Dendritic cell treated with granulocyte-macrophage colony-stimulating factor and Interleukin-4, amounts not matched to agents 40 ng/mL and 50 ng/mL, for 4 days (primary cell): ENCODE results near the gene RNPEP.
"Not testable (repeated sequence)": the region's sequence is repeated elsewhere in the genome, so short reads cannot be mapped to it uniquely, and the experiment has no call there.

Experiments used
- H3K27ac Mint-ChIP-seq: one replicate; pipeline ENCODE4 v1.8.0; 2022; ENCODE audit warnings: mild to moderate bottlenecking, mixed read lengths
- H3K27me3 Mint-ChIP-seq: one replicate; pipeline ENCODE4 v1.8.0; 2022; ENCODE audit warnings: mild to moderate bottlenecking, mixed read lengths
- H3K36me3 Mint-ChIP-seq: one replicate; pipeline ENCODE4 v1.8.0; 2022; ENCODE audit warnings: low read depth, mixed read lengths
- H3K4me1 Mint-ChIP-seq: one replicate; pipeline ENCODE4 v1.8.0; 2022; ENCODE audit warnings: low read depth, mixed read lengths
- H3K4me3 Mint-ChIP-seq: one replicate; pipeline ENCODE4 v1.8.0; 2022; ENCODE audit warnings: mild to moderate bottlenecking, moderate library complexity, mixed read lengths
- H3K9me3 Mint-ChIP-seq: one replicate; pipeline ENCODE4 v1.8.0; 2022; ENCODE audit warnings: mixed read lengths
- intact Hi-C: fragments of 100-400 bp; cut with micrococcal nuclease; formaldehyde crosslinking; loops from one replicate; pipeline ENCODE4 v1.15.0; 2022

RNPEP gene

DNA sequence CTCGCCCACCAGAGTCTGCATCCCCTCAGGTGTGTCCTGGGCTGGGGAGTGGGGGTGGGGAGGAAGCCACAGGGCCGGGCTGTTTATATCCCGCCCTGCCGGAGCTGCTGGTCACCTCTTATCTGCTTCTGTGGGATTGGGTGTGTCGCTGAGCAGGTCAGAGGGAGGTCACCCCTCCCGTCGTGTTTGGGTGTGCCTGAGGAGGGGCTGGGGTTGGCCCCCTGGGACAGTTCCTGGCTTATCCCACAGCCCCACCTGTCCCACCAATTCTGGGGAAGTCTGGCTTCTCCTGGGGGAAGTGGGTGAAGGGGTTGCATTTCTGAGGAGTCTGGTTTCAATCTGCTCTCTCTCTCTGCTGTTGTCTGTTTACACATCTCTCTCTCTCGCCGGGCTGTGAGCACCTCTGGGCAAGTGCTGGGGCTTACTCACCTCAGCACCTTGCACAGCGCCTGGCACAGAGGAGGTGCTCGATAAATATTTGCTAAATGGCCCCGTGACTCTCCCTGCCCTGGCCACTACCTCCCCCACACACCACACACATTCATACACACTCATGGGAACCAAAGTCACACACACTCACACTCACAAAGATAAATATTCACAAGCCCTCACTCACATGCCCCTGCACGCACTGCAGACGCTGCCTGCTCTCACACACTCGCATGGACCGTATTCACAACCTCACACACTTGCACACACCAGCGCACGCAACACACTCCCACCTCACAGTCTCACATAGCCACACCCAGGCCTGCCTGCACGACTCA lies 36.2 kb downstream of the RNPEP start:
- H3K27me3 Mint-ChIP-seq, result peaks cover 3% of the 10 kb centered on the region
- H3K4me1 Mint-ChIP-seq, result no peaks in the 10 kb centered on the region
- H3K36me3 Mint-ChIP-seq, result peaks cover 18% of the 10 kb centered on the region
- intact Hi-C loops, result no loop called here
- no peaks in the 10 kb centered on the region for H3K9me3 Mint-ChIP-seq
- H3K4me3 Mint-ChIP-seq, result no peak overlapping the region
- H3K27ac Mint-ChIP-seq, result no peak overlapping the region

DNA sequence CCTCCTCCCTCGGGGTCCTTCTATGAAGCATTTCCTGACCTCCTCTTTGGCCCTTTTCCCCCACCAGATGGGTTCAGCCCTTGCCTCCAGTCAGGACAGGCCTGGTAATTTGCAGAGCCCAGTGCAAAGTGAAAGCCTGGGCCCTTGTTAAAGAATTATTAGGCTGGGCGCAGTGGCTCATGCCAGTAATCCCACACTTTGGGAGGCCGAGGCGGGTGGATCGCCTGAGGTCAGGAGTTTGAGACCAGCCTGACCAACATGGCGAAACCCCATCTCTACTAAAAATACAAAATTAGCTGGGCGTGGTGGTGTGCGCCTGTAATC lies 36.7 kb downstream of the RNPEP start:
- H3K9me3 Mint-ChIP-seq, H3K27me3 Mint-ChIP-seq, H3K4me3 Mint-ChIP-seq, intact Hi-C loops, H3K4me1 Mint-ChIP-seq, H3K27ac Mint-ChIP-seq: not testable (repeated sequence)
- peaks cover 15% of the 10 kb centered on the region for H3K36me3 Mint-ChIP-seq

DNA sequence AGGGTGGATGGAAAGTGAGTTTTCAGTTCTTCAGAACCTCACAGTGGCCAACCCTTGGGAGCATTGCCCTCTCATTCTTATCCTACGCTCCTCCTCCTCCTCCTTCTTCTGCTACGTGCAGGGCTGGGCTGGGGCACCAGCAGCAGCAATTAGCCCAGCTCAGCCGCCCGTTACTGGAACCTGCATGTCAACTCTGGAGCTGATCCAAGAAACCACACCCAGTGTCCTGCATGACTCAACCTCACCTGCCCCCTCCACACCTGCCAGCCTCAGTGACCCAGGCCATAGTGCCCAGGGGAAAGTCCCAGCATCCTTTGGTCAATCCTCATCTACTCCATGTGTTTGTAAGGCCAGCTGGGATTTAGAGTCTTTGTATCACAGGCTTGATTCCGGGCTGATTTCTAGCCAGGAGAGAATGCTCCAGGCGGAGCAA lies 40.6 kb downstream of the RNPEP start:
- intact Hi-C loops, result no loop called here
- Mint-ChIP-seq H3K27me3 (peaks cover 6% of the 10 kb centered on the region), H3K27ac (no peak overlapping the region), H3K4me1 (no peaks in the 10 kb centered on the region), H3K4me3 (no peak overlapping the region), H3K36me3 (no peaks in the 10 kb centered on the region), H3K9me3 (no peaks in the 10 kb centered on the region)

DNA sequence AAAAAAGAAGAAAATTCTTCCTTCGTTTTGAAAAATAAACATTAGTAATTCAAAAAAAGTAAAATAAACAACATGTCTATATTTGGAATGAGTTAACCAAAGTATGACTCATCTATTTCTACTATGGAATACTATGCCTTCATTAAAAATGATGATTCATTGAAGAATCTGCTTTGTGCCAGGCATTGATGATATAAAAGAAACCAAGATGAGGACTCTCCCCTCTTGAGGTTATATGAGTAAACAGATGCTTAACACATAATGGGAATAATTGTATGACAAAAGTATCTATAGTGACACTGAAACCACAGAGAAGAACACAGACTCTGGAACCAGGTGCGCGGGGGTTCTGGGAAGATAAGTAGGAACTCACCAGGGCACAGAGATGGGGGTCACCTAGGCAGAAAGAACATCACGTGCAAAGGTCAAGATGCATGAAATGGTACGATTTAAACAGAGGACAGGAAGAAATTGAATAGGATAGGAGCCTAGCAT lies 46.8 kb downstream of the RNPEP start:
- no peaks in the 10 kb centered on the region for H3K36me3 Mint-ChIP-seq
- H3K4me3 Mint-ChIP-seq, result no peak overlapping the region
- H3K9me3 Mint-ChIP-seq, result no peaks in the 10 kb centered on the region
- H3K27me3 Mint-ChIP-seq, result peaks cover 6% of the 10 kb centered on the region
- no peaks in the 10 kb centered on the region for H3K4me1 Mint-ChIP-seq
- H3K27ac Mint-ChIP-seq, result no peak overlapping the region
- intact Hi-C loops, result no loop called here

DNA sequence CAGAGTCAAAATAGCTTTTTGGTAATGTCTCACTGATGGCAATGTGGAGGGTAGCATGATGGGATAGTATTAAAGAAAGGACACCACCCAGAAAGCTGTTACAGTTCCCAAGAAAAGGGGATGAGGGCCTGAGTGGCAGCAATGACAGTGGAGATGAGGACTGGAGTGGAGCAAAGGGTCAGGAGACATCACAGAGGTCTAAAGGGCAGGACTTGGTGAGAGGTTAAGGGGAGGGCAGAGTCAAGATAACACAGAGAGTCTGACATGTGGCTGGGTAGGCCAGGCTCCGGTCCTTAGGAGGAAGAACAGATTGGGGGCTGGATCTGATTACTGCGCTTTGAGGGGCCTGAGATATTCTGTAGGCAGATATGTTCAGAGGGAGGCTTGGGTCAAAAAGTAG lies 47.3 kb downstream of the RNPEP start:
- Mint-ChIP-seq H3K36me3 (no peaks in the 10 kb centered on the region), H3K27ac (no peak overlapping the region), H3K9me3 (no peaks in the 10 kb centered on the region), H3K4me3 (no peak overlapping the region), H3K27me3 (peaks cover 4% of the 10 kb centered on the region), H3K4me1 (no peaks in the 10 kb centered on the region)
- intact Hi-C loops, result no loop called here

DNA sequence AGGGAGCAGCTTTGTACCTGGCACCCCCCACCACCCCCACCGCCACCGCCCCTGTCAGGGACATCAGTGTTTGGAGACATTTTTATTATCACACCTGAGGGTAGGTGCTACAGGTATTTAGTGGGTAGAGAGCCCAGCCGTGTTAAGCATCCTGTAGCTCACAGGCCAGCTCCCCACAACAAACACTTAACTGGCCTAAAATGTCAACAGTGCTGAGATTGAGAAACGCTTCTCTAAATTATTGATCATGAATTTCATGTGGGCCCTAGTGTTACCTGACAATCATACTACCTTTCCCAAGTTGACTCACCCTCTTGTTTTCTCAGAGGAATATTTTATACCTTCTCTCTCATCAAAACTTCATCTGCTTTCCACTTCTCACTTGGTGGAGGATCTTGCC lies 49.3 kb downstream of the RNPEP start:
- Mint-ChIP-seq H3K27ac (no peak overlapping the region), H3K27me3 (peaks cover 2% of the 10 kb centered on the region), H3K4me1 (no peaks in the 10 kb centered on the region), H3K36me3 (no peaks in the 10 kb centered on the region), H3K4me3 (no peak overlapping the region), H3K9me3 (no peaks in the 10 kb centered on the region)
- intact Hi-C loops, result no loop called here

DNA sequence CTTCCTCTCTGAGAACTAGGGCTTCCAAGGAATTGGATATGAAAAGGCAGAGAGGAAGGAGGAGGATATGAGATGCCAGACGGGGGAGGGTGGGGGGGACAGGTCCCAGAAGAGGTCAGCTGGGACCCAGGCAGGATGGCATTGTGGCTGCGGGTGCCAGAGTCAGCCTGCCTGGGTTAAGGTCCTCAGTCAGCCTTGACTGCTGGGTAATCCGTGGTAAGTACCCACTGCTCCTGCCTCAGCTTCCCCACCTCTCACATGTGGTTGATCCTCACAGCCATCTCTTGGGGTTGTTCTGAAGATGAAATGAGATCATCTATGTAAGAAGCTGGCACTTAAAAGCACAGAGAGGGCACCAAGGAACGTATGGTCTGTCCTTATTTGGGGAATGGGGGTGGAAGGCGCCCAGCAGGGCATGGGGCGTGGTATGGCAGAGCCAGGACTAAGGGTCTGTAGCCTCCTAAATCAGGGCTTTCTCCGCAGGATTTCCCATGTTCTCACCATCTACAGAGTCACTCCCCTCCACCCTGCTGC lies 51.8 kb downstream of the RNPEP start:
- no peak overlapping the region for H3K4me3 Mint-ChIP-seq
- H3K36me3 Mint-ChIP-seq, result no peaks in the 10 kb centered on the region

DNA sequence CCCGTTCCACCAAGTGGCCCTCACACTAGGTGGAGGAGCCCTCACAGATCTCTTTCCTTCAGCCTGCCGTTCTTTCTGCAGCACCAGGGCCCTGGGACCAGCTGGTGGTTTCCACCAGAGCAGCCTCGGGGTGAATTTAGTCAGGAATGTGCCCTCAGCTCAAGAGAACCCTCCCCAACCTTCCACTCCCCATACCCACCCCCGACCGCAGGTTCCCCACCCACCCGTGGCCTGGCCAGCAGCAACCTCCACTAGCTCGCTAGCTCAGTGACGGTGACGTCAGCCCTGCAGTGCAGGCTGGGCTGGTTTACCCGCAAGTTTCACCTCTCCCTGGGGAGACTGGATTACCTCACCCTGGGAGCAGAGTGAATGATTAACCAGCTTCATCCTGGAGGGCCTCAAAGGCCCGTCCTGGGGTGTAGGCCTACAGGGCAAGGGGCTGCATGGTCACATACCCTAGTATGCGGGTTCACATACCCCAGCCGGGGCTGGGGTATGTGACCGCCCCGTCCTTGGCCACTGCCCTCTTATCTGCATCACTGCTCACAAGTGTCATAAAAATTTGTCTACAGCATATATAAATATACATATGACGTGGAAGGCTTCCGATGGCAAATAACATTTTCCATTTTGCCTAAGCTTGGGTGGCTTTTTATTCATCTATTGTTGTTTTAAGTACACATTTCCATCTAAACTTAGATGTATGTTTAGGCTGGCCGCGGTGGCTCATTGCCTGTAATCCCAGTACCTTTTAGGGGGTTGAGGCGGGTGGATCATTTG lies 52.4 kb downstream of the RNPEP start:
- Mint-ChIP-seq H3K9me3 (no peaks in the 10 kb centered on the region), H3K27ac (no peak overlapping the region), H3K4me1 (no peaks in the 10 kb centered on the region), H3K27me3 (peaks cover 2% of the 10 kb centered on the region), H3K36me3 (no peaks in the 10 kb centered on the region), H3K4me3 (no peak overlapping the region)
- intact Hi-C loops, result no loop called here

More for the DNA sequence above, 51.8 kb downstream of the RNPEP start:
- Mint-ChIP-seq H3K27me3 (peaks cover 2% of the 10 kb centered on the region), H3K9me3 (no peaks in the 10 kb centered on the region), H3K27ac (no peak overlapping the region), H3K4me1 (no peaks in the 10 kb centered on the region)
- intact Hi-C loops, result no loop called here

DNA sequence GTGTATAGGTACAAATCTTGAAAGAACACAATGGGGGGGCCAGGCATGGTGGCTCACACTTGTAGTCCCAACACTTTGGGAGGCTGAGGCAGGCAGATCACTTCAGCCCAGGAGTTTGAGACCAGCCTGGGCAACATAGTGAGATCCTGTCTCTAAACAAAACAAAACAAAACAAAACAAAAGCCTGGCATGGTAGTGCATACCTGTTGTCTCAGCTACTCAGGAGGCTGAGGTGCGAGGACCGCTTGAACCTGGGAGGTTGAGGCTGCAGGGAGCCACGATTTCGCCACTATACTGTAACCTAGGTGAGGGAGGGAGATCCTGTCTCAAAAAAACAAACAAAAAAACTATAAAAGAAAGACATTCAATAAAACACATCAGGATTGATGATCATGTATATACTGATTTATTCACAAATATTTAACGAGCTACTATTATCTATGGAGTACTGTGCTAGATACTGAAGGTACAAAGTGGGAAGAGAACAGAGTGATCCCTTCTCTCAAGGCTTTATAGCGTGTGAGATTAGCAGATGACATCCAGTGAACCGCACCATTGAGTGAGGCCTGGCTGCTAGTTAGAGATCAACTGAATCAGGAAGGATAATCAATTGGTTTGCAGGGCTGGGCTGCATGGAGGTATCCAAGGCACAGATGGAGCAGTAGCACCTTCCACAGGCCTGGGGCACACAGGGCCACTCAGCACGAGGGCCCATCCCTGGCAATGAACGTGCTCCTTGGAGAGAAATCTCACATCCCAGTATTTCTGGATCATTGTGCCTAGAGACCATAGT lies 54.3 kb downstream of the RNPEP start:
- peaks cover 2% of the 10 kb centered on the region for H3K27me3 Mint-ChIP-seq
- no peaks in the 10 kb centered on the region for H3K4me1 Mint-ChIP-seq

DNA sequence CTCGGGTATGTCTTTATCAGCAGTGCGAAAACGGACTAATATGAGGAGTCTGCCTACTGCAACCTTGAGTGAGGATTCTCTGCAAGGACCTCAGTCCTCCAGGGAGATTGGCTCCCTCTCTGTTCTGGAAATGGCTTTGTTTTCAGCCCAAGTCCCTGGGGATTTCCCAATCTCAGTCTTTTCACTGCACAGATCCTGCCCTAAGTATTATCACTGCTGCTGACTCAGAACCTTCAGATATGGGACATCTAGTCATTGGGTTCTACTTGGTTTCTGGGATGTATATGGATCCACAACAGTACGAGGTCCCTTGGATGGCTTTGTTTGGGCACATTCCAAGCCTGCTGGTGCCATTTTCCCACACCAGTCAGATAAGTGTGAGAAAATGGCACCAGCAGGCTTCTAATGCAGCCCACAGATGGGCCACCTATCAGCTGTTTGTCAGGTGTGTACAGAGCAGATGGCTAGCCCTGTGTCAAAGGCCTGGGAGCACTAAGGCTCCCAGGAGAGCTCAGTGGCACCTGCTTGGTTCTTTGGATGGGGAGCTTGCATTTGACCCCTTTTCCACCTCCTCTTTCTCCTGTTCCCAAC lies 55.4 kb downstream of the RNPEP start:
- Mint-ChIP-seq H3K27ac (no peak overlapping the region), H3K27me3 (peaks cover 2% of the 10 kb centered on the region), H3K9me3 (no peaks in the 10 kb centered on the region), H3K4me3 (no peak overlapping the region), H3K36me3 (no peaks in the 10 kb centered on the region), H3K4me1 (no peaks in the 10 kb centered on the region)
- intact Hi-C loops, result no loop called here

More for the DNA sequence above, 54.3 kb downstream of the RNPEP start:
- Mint-ChIP-seq H3K4me3 (no peak overlapping the region), H3K9me3 (no peaks in the 10 kb centered on the region), H3K27ac (no peak overlapping the region), H3K36me3 (no peaks in the 10 kb centered on the region)
- intact Hi-C loops, result no loop called here

DNA sequence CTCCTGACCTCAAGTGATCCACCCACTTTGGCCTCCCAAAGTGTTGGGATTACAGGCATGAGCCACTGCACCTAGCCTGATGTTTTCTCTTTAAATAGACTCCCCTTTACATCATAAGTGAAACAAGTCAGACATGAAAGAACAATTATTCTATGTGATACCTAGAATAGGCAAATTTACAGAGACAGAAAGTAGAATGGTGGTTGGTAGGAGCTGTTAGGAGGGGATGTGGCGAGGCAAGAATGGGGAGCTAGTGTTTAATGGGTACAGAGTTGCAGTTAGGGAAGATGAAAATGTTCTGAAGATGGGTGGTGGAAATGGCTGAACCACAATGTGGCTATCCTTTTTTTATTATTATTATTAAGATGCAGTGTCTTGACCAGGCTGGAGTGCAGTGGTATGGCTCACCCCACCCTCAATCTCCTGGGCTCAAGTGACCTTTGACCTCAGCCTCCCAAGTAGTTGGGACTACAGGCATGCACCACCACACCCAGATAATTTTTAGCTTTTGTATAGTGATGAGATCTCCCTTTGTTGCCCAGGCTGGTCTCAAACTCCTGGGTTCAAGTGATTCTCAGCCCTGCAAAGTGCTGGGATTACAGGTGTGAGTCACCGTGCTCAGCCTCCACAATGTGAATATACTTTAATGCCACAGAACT lies 56.4 kb downstream of the RNPEP start:
- H3K9me3 Mint-ChIP-seq, result no peaks in the 10 kb centered on the region
- no peaks in the 10 kb centered on the region for H3K4me1 Mint-ChIP-seq
- no peak overlapping the region for H3K4me3 Mint-ChIP-seq
- H3K36me3 Mint-ChIP-seq, result no peaks in the 10 kb centered on the region
- H3K27ac Mint-ChIP-seq, result no peak overlapping the region
- peaks cover under 1% of the 10 kb centered on the region for H3K27me3 Mint-ChIP-seq
- intact Hi-C loops, result no loop called here

DNA sequence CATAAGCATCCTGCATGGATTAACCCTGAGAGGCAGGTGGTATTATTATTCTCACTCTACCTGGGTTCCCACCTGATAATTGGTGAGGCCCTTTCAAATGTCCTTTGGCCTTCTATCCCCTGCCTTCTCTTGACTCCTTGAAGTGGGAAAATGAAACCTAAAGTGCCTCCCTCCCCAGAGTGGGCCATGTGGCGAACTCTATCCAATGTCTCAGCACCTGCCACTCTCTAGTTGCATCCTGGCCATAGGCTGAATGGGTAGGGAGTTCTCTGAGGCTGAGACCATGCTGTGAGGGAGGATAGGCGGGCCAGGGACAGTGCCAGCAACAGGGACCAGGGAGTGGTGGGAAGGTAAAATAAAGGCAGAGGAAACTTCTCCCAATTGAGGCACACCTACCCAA lies 63.3 kb downstream of the RNPEP start:
- peaks cover 7% of the 10 kb centered on the region for H3K27me3 Mint-ChIP-seq
- H3K9me3 Mint-ChIP-seq, result no peaks in the 10 kb centered on the region
- H3K4me1 Mint-ChIP-seq, result no peaks in the 10 kb centered on the region
- no peak overlapping the region for H3K27ac Mint-ChIP-seq
- H3K4me3 Mint-ChIP-seq, result no peak overlapping the region
- no peaks in the 10 kb centered on the region for H3K36me3 Mint-ChIP-seq
- intact Hi-C loops, result no loop called here

DNA sequence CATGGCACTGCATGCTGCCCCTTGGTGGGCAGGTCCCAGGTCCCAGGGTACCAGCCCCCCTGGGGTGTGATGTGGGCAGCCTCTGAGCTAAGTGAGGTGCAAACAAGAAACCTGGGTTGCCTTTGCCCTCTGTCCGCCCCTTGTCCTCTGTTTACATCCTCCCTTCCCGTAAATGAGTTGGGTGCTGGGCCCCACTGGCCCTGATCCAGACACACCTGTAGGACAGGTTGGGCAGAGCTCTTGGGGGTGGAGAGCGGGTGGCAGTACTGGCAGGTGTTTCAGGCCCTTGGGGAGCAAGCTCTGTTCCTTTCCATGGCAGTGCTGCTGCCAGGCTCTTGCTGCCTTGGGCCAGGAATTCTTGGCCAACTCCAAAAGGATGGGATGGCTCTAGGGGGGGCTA lies 63.8 kb downstream of the RNPEP start:
- Mint-ChIP-seq H3K9me3 (no peaks in the 10 kb centered on the region), H3K27me3 (peaks cover 7% of the 10 kb centered on the region), H3K36me3 (no peaks in the 10 kb centered on the region), H3K4me3 (no peak overlapping the region), H3K27ac (no peak overlapping the region), H3K4me1 (no peaks in the 10 kb centered on the region)
- intact Hi-C loops, result no loop called here
